Hepatocyte (in vitro differentiated cells): Measurements from ENCODE around the gene SNAI3.

Source experiments
- CTCF ChIP-seq: fragments of 200-600 bp; sonication (generic); IDR thresholded peaks from 2 replicates; pipeline ENCODE4 v1.5.1; 2016; ENCODE audit warnings: antibody characterized with exemption, mild to moderate bottlenecking; ENCODE audit not compliant: poor library complexity
- EZH2 ChIP-seq: fragments of 200-600 bp; sonication (generic); IDR thresholded peaks from 2 replicates; pipeline ENCODE4 v1.6.1; 2016; ENCODE audit warnings: antibody characterized with exemption, mild to moderate bottlenecking, borderline replicate concordance

DNA sequence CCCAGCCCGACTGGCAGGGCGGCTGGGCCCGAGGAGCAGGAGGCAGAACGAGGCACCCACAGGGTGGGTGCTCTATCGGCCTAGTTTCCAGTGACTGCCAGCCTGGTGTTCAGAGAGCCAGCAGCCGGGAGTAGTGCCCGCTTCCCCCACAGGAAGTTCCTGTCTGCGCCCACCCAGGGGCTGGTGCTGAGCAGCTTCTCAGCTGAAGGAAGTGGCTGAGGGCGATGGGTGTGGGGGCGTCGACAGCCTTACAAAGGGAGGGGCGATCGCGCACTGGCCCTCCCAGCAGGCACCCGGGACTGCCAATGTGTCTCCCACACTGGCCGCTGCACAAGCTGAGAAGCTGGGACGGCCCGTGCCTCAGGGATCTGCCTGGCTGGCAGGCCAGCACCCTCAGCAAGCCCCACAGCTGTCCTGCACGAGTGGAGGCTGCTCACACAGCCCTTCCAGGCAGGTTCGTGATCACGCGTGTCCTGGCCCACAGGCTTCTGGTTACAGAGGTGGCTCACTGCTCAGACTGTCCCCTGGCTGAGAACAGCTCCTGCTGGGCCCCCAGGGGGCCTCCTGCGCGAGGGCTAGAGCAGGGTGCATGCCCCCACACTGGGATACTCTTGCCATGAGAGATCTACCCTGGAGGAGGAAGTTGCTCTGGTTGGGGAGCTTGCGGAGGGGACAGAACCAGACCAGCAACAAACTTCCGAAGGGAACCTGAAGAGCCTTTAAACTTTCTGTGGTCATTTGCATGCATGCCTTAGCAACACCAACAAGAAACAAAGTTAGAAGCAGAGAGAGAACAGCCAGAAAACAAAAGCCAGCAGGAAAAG is 17.4 kb upstream of the SNAI3 start:
- TF ChIP-seq CTCF, result no peak
- TF ChIP-seq EZH2, result no peak
